Coronary artery (tissue), 2 donors: Measurements from ENCODE around the gene MYO5A.

ENCODE experiments used
- DNase-seq: peaks from one replicate; pipeline ENCODE4 v3.0.0-alpha.2; 2017; ENCODE audit warnings: low spot score
- H3K27ac ChIP-seq, 2 donors: fragments of 200-600 bp; sonication (generic); one replicate each; pipeline ENCODE4 v1.5.1; 2016 to 2019
- H3K4me3 ChIP-seq: fragments of 200-600 bp; sonication (generic); 2 replicates; pipeline ENCODE4 v1.5.1; 2016; ENCODE audit warnings: mild to moderate bottlenecking, moderate library complexity
- CTCF ChIP-seq: fragments of 200-600 bp; sonication (generic); IDR thresholded peaks from one replicate; pipeline ENCODE4 v1.5.1; 2019; ENCODE audit warnings: antibody characterized with exemption

MYO5A gene

GRCh38 chr15:52343831-52344230 is 184.8 kb downstream of the MYO5A start:
- DNase-seq, result no peak
- TF ChIP-seq CTCF, result no peak
- Histone ChIP-seq H3K4me3 (no peak overlapping the region), H3K27ac (no peak overlapping the region)

- DNase-seq, result no peak
- no peak for TF ChIP-seq CTCF
- Histone ChIP-seq H3K4me3 (no peak overlapping the region), H3K27ac (no peak overlapping the region)
These were observed 188.6 kb downstream of the MYO5A start for GRCh38 chr15:52340093-52340492.

GRCh38 chr15:52338891-52339290 is 189.8 kb downstream of the MYO5A start:
- H3K4me3 ChIP-seq, result no peak overlapping the region
- no peak overlapping the region for H3K27ac ChIP-seq
- no peak for TF ChIP-seq CTCF
- no peak for DNase-seq

GRCh38 chr15:52338058-52338457 is 190.6 kb downstream of the MYO5A start:
- TF ChIP-seq CTCF, result no peak
- Histone ChIP-seq H3K27ac (no peak overlapping the region), H3K4me3 (no peak overlapping the region)
- no peak for DNase-seq

- TF ChIP-seq CTCF, result no peak
- Histone ChIP-seq H3K27ac (no peak overlapping the region), H3K4me3 (no peak overlapping the region)
- no peak for DNase-seq
These were observed 191.4 kb downstream of the MYO5A start for GRCh38 chr15:52337198-52337853.

- H3K27ac ChIP-seq, result no peak overlapping the region
- no peak for TF ChIP-seq CTCF
- DNase-seq, result no peak
- no peak overlapping the region for H3K4me3 ChIP-seq
These were observed 192.2 kb downstream of the MYO5A start for GRCh38 chr15:52336529-52336928.

- Histone ChIP-seq H3K4me3 (no peak overlapping the region), H3K27ac (no peak overlapping the region)
- no peak for DNase-seq
- no peak for TF ChIP-seq CTCF
These were observed 194.1 kb downstream of the MYO5A start for GRCh38 chr15:52334491-52335160.
